Midbrain (tissue), 1 donor: ENCODE results near the gene INTS11.

ENCODE experiments used
- DNase-seq: peaks from one replicate; lab custom pipeline; 2025; lab: John Stamatoyannopoulos, UW

The INTS11 gene

DNA sequence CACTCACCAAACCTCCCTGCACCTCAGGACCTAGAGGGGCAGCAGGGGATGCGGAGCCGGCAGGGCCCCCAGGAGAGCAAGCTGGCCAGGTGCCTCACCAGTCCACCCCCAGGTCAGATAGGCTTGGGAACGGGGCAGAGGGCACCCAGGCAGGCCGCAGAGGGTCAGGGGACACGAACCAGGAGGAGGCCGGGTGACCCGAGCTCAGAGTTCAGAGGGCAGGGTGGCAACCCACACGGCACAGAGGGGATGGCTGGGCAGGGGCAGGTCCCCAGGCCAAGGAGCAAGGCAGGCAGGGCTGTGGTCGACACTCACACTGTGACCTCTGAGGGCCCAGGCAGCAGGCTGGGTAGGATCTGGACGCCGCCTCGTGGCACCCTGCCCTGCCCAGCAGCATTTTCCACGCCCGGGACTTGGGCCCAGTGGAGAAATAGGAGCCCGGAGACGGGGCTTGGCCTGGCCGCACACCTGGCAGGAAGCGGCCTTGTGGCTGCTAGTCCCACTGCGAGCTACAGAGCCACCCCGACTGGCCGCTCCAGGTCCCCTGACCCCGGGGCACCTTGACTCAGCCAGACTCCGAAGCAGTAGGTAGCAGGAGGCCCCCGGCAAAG, 19.5 kb upstream of the INTS11 start:
- no peak for DNase-seq

DNA sequence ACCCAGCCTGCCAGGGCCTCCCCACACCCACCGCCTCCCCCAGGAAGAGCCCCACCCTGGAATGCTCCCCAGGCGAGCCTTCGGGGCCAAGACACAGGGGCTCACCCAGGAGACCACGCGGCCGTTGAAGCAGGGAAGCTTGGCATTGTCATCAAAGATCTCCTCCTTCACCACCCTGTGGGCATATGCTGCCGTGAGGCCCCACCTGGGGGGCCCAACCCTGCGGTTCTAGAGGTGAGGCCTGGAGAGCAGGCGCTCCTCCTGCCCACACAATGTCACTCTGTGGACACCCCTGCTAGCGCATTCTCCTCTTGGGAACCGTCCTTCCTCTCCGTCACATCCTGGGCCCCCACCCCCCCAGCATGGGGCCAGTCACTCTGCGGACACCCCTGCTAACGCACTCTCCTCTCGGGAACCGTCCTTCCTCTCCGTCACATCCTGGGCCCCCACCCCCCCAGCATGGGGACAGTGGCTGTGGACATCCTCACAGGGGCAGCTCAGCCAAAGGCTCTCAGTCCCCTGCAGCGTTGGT, 18.2 kb upstream of the INTS11 start:
- DNase-seq = no peak

DNA sequence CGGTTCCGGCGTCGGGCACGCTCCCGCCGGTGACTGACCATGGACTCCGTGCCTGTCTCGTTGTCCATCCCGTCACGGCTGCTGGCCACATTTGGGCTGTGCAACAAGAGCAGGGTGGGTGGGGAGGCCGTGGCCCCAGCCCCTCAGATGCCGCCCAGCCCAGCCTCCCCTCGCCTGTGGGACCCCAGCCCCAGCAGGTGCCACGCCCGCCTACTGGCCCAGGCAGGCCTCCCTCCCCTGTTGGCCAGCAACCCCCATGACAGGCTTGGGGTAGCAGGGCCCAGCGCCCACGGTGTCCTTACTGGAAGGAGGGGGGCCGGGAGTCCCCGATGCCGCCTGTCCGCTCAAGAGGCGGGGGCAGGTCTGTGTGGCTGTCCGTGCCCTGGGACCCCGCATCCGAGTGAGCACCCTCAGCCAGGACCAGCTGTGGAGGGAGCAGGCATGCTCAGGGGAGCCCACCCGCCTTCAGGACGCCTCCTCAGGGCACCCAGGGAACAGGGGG, 17.7 kb upstream of the INTS11 start:
- no peak for DNase-seq

DNA sequence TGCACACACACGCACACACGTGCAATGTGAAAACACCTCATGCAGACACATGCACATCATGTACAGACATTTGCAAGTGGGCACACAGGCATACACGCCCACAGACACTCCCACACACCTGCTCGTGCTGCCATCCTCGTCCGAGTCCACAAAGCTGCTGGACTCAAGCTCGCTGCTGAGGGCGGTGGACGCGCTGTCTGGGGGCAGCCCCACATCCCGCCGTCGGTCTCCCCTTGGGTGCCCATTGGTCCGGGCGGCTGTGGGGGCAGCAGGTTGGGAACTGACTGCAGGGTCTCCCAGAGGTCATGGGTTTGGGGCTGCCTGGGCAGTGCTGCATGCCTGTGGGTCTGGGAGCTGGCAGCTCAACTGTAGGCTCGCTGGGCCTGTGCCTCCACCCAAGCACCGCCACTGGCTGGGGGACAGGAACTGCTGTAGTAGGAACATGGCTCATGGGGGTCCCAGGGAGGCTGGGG, 17.1 kb upstream of the INTS11 start:
- no peak for DNase-seq

DNA sequence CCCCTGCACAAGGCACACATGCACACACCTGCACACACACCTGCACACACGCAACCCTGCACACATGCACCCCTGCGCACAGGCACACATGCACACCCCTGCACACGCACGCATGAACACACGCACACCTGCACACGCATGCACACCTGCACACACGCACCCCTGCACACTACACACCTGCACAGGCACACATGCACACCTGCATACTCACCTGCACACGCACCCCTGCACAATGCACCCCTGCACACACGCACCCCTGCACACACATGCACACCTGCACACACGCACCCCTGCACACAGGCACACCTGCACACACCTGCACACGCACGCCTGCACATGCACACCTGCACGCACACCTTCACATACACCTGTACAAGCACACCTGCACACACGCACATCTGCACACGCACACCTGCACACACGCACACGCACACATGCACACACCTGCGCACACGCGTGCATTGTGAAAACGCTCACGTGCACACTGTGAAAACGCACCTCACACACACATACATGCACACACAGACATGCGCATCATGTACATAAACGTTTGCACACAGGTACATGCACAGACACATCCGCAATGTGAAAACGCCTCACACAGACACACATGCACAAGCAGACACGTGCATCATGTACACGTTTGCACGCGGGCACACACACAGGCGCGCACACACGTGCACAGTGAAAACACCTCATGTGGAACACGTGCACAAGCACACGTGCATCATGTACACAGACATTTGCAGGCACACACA, 16.5 kb upstream of the INTS11 start:
- no peak for DNase-seq

DNA sequence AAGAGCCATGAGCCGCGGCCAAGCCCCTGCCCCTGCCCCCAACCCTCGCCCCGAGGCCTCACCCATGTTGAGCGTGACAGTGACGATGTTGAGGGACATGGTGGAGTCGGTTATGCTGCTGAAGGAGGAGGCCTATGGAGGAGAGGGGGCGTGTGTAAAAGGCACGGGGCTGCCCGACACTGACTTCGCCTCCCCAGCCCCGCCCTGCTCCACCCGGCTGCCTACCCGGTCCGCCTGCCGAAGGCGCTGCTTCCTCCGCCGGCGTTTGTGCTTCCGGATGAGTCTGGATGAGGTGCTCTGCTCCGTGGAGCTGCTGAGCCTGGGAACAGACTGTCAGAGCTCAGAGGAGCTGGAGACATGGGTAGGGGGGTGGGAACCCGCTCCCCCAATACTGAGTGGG, 15.7 kb upstream of the INTS11 start:
- no peak for DNase-seq

DNA sequence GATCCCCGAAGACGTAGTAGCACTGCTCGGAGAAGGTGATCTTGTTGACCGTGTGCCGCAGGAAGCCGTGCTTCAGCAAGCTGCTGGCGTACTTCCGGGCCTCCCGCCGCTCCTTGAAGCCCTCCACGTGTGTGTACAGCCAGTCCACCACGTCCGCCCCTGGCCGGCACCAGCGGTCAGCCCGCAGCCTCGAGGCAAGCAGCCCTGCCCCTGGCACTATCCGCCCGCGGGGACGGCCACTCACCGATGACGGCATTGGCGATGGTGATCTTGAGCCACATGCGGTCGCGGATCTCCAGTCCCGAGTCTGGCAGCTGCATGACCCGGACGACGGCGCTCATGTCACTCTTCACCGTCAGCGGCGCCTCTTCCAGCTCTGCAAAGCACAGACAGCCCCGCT, 13.8 kb upstream of the INTS11 start:
- DNase-seq = no peak

DNA sequence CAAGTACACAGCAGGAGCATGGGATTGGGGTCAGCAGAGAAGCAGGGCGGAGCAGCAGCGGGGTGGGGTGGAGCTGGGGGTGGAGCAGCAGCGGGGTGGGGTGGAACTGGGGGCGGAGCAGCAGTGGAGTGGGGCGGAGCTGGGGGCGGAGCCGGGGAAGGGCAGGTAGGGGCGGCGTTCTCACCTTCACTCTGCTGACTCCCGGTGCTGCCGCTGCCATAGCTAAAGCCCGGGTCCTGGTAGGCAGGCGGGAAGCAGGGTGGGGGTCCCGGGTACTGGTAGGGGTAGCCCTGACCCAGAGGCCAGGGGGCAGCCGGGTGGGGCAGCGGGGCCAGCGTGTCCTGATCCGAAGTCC, 13.3 kb upstream of the INTS11 start:
- DNase-seq = no peak

DNA sequence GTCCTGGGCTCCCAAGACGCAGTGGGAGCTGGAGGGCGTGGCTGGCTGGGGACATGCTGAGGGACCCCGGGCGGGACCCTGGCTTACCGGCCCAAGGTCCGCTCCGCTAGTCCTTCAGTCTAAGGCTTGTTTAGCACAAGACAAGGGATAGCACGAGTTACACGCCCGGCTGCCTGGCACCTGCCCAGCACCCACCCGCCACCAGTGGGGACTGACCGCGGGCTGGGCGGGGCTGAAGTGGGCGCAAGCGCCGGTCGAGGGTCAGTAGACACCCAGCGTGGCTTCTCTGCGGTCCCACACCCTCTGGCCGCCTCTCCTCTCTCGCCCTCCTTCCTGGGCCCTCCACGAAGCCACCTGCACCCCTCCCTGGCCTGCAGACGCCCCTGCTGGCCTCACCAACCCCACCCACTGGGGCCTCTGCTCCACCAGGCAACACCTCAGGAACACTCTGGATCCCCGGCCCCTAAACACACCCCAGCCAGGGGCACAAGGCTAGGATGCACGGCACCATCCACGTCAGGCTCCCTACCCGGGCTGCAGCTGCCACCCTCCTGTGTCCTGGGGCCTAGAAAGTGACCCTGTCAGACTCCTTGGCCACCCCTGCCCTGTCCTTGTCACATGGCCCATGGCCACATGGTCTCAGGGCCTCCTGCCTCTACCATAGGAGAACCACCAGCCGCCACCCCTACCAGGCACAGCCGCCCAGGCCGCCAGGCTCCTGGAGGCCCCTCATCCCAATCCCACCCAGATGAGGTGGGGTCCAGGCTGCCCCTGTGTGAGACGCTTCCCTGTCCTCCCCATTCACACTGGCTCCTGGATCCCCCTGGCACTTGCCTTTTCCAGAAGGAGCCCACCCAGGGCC, 12.7 kb upstream of the INTS11 start:
- DNase-seq = no peak

DNA sequence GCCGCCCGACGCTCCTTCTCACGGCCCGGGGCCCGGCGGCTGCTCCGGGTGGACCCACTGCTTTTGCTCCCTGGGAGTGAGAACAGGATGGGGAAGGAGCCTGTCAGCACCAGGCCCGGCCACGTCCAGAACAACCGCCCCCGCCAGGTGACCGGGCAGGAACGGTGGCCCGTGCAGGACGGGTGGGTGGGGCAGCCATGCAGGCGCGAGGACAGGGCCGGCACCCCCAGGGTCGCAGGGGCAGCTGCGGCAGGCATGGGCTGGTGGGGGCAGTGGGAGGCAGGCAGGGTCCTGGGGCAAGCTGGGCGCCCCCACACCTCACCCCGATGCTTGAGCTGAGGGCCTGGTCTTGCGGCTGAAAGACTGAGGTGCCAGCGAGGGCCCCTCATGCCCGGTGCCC, 12.0 kb upstream of the INTS11 start:
- no peak for DNase-seq

DNA sequence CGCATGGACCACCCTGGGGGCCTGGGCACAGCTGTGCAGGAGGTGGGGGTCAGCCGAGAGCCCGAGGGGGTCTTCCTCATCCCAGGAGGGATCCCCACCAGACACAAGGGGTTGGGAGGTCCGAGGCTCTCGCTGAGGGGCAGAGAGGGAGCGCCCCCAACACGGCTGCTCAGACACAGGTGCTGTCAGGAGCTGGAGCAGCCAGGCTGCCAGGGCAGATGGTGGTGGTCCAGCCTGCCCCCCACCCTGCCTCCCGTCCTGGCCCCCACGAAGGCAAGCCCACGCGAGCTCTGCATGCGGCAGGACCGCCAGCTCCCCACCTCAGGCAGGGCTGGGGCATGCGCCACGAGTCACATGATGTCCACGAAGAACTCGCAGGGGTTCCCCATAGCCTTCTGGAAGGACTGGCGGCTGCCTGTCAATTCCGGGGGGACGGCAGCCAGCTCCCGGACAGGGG, 11.4 kb upstream of the INTS11 start:
- no peak for DNase-seq

DNA sequence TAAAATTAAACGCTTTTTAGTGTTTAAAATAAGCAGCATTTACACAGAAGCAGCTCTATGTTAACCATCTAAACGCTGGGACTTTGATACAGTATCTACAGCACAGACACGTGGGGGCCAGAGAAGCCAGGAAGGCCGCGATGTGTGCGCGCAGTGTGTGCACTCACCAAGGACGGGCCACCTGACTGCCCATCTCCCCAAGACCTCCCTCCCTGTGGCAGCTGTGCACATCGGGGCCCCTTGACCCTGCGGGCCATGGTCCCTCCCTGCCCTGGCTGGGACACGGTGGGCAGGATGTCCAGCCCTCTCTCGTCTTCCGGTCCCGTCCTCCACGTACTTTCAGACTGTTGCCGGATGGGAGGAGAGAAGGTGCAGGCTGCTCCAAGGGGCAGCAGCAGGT, 10.8 kb upstream of the INTS11 start:
- DNase-seq = no peak

DNA sequence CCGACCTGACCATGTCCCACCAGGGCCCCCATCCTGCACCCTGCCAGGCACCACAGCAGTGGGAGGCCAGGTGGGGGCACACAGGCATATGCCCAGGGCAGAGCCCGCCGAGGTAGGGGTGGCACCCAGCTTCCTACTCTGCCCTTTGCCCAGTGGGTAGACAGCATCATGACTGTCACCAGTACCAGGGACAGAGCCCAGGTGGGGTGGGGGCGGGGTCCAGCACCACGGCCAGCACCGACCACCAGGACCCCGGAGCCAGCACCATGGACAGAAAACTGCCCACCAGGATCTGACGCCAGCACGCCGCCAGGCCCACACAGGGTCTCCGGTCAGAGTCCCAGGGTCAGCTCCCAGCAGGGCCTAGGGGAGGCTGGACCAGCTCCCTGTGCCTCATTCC, 10.4 kb upstream of the INTS11 start:
- no peak for DNase-seq

DNA sequence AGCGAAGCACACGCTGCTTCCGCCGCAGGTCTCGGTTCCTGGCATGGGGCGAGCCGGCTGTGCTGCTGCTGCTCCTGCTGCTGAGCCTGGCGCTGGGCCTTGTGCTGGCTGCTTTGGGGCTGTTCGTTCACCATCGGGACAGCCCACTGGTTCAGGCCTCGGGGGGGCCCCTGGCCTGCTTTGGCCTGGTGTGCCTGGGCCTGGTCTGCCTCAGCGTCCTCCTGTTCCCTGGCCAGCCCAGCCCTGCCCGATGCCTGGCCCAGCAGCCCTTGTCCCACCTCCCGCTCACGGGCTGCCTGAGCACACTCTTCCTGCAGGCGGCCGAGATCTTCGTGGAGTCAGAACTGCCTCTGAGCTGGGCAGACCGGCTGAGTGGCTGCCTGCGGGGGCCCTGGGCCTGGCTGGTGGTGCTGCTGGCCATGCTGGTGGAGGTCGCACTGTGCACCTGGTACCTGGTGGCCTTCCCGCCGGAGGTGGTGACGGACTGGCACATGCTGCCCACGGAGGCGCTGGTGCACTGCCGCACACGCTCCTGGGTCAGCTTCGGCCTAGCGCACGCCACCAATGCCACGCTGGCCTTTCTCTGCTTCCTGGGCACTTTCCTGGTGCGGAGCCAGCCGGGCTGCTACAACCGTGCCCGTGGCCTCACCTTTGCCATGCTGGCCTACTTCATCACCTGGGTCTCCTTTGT, 9.2 kb upstream of the INTS11 start:
- DNase-seq = no peak

DNA sequence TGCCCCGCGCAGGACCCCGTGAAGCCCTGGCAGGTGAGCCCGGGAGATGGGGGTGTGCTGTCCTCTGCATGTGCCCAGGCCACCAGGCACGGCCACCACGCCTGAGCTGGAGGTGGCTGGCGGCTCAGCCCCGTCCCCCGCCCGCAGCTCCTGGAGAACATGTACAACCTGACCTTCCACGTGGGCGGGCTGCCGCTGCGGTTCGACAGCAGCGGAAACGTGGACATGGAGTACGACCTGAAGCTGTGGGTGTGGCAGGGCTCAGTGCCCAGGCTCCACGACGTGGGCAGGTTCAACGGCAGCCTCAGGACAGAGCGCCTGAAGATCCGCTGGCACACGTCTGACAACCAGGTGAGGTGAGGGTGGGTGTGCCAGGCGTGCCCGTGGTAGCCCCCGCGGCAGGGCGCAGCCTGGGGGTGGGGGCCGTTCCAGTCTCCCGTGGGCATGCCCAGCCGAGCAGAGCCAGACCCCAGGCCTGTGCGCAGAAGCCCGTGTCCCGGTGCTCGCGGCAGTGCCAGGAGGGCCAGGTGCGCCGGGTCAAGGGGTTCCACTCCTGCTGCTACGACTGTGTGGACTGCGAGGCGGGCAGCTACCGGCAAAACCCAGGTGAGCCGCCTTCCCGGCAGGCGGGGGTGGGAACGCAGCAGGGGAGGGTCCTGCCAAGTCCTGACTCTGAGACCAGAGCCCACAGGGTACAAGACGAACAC, 8.5 kb upstream of the INTS11 start:
- DNase-seq = no peak

DNA sequence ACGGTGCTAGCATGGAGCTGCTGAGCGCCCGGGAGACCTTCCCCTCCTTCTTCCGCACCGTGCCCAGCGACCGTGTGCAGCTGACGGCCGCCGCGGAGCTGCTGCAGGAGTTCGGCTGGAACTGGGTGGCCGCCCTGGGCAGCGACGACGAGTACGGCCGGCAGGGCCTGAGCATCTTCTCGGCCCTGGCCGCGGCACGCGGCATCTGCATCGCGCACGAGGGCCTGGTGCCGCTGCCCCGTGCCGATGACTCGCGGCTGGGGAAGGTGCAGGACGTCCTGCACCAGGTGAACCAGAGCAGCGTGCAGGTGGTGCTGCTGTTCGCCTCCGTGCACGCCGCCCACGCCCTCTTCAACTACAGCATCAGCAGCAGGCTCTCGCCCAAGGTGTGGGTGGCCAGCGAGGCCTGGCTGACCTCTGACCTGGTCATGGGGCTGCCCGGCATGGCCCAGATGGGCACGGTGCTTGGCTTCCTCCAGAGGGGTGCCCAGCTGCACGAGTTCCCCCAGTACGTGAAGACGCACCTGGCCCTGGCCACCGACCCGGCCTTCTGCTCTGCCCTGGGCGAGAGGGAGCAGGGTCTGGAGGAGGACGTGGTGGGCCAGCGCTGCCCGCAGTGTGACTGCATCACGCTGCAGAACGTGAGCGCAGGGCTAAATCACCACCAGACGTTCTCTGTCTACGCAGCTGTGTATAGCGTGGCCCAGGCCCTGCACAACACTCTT, 7.7 kb upstream of the INTS11 start:
- DNase-seq = no peak

DNA sequence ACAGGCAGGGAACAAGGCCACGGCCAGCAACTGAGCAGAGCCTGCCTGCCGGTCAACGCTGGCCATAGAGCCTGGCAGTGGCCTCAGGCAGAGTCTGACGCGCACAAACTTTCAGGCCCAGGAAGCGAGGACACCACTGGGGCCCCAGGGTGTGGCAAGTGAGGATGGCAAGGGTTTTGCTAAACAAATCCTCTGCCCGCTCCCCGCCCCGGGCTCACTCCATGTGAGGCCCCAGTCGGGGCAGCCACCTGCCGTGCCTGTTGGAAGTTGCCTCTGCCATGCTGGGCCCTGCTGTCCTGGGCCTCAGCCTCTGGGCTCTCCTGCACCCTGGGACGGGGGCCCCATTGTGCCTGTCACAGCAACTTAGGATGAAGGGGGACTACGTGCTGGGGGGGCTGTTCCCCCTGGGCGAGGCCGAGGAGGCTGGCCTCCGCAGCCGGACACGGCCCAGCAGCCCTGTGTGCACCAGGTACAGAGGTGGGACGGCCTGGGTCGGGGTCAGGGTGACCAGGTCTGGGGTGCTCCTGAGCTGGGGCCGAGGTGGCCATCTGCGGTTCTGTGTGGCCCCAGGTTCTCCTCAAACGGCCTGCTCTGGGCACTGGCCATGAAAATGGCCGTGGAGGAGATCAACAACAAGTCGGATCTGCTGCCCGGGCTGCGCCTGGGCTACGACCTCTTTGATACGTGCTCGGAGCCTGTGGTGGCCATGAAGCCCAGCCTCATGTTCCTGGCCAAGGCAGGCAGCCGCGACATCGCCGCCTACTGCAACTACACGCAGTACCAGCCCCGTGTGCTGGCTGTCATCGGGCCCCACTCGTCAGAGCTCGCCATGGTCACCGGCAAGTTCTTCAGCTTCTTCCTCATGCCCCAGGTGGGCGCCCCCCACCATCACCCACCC, 6.9 kb upstream of the INTS11 start, which contains the start of gene TAS1R3:
Gene TAS1R3, plus strand, starts transcription at position 213 of the 898 bp plus-strand sequence. Its CDS starts 66 bp downstream, at position 279.
- DNase-seq = no peak

DNA sequence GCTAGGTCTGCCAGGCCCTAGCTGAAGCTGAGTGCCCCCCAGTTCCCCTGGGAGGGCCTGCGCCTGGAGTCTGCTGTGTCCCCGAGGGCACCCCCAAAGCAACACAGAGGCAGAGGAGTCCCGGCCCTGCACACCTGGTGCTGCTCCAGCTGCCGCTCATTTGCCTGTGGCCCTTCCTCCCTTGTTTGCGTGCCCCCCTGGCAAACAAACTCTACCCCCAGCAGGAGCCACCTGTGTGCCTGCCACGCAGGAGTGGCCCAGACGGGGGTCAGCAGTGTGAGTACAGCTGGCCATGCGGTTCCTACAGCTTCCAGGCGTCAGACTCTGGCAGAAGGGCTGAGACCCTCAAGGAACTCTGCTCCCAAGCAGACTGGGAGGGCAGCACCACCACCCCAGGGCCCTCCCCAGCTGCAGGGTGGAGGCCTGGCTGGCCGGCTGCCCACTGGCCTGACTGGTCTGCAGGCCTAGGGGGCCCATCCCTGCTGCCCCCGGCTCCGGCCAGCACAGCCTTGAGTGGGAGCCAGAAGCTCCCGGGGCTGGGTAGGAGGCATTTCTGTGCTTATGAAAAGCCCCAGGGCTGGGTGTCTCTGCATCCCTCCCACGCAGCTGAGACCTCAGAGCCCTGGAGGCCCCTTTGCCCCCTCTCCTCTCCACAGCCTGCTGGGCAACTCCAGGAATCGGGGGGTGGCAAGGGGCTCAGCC, 6.1 kb upstream of the INTS11 start:
- DNase-seq = no peak
